Measurements from ENCODE around the gene TLK1.

TLK1 gene

GRCh38 chr2:171160119-171160955 is at the start of gene TLK1:
TLK1 (minus strand) TSS chr2:171160893; CDS start chr2:171160428, 465 bp downstream.
- DNase-seq (ENCODE audit: low read depth in 2 of 3, low spot score in 1 of 3) = peak; percentile 55 to 63 (median 58)

- no peak for DNase-seq (ENCODE audit: low read depth in 2 of 3, low spot score in 1 of 3)
Observed at GRCh38 chr2:171210216-171210863, 49.6 kb upstream of the TLK1 start.

GRCh38 chr2:171208657-171209056 is 48.0 kb upstream of the TLK1 start:
- no peak for DNase-seq (ENCODE audit: low read depth in 2 of 3, low spot score in 1 of 3)

- no peak for DNase-seq (ENCODE audit: low read depth in 2 of 3, low spot score in 1 of 3)
Observed at GRCh38 chr2:171206422-171207115, 45.9 kb upstream of the TLK1 start.

- no peak for DNase-seq (ENCODE audit: low read depth in 2 of 3, low spot score in 1 of 3)
Observed at GRCh38 chr2:171205551-171205950, 44.9 kb upstream of the TLK1 start.

GRCh38 chr2:171201767-171202166 is 41.1 kb upstream of the TLK1 start:
- DNase-seq (ENCODE audit: low read depth in 2 of 3, low spot score in 1 of 3) = no peak

GRCh38 chr2:171201271-171201670 is 40.6 kb upstream of the TLK1 start:
- DNase-seq (ENCODE audit: low read depth in 2 of 3, low spot score in 1 of 3) = no peak

GRCh38 chr2:171200469-171200868 is 39.8 kb upstream of the TLK1 start:
- DNase-seq (ENCODE audit: low read depth in 2 of 3, low spot score in 1 of 3) = no peak

GRCh38 chr2:171191021-171191420 is 30.3 kb upstream of the TLK1 start:
- DNase-seq (ENCODE audit: low read depth in 2 of 3, low spot score in 1 of 3) = no peak

GRCh38 chr2:171187819-171188218 is 27.1 kb upstream of the TLK1 start:
- DNase-seq (ENCODE audit: low read depth in 2 of 3, low spot score in 1 of 3) = no peak

- no peak for DNase-seq (ENCODE audit: low read depth in 2 of 3, low spot score in 1 of 3)
Observed at GRCh38 chr2:171187177-171187576, 26.5 kb upstream of the TLK1 start.

- no peak for DNase-seq (ENCODE audit: low read depth in 2 of 3, low spot score in 1 of 3)
Observed at GRCh38 chr2:171185941-171186340, 25.2 kb upstream of the TLK1 start.

- DNase-seq (ENCODE audit: low read depth in 2 of 3, low spot score in 1 of 3) = no peak
Observed at GRCh38 chr2:171185165-171185818, 24.6 kb upstream of the TLK1 start.

GRCh38 chr2:171181064-171182049 is 20.7 kb upstream of the TLK1 start:
- no peak for DNase-seq (ENCODE audit: low read depth in 2 of 3, low spot score in 1 of 3)

- DNase-seq (ENCODE audit: low read depth in 2 of 3, low spot score in 1 of 3) = no peak
Observed at GRCh38 chr2:171180229-171180930, 19.7 kb upstream of the TLK1 start.

- DNase-seq (ENCODE audit: low read depth in 2 of 3, low spot score in 1 of 3) = no peak
Observed at GRCh38 chr2:171178993-171179392, 18.3 kb upstream of the TLK1 start.

- DNase-seq (ENCODE audit: low read depth in 2 of 3, low spot score in 1 of 3) = no peak
Observed at GRCh38 chr2:171176516-171176915, 15.8 kb upstream of the TLK1 start.

- no peak for DNase-seq (ENCODE audit: low read depth in 2 of 3, low spot score in 1 of 3)
Observed at GRCh38 chr2:171174075-171174474, 13.4 kb upstream of the TLK1 start.

- DNase-seq (ENCODE audit: low read depth in 2 of 3, low spot score in 1 of 3) = no peak
Observed at GRCh38 chr2:171173087-171173486, 12.4 kb upstream of the TLK1 start.

GRCh38 chr2:171171808-171172207 is 11.1 kb upstream of the TLK1 start:
- DNase-seq (ENCODE audit: low read depth in 2 of 3, low spot score in 1 of 3) = no peak
